ENCODE results near the gene VWDE. TPM values are rescaled to one million over a fixed set of nuclear protein-coding genes. Genes with fewer than 3 reads are reported as not detected.

VWDE gene
- total and polyA plus RNA-seq, 5 donors: 6.1 to 18.4 (median 10.6) TPM

DNA sequence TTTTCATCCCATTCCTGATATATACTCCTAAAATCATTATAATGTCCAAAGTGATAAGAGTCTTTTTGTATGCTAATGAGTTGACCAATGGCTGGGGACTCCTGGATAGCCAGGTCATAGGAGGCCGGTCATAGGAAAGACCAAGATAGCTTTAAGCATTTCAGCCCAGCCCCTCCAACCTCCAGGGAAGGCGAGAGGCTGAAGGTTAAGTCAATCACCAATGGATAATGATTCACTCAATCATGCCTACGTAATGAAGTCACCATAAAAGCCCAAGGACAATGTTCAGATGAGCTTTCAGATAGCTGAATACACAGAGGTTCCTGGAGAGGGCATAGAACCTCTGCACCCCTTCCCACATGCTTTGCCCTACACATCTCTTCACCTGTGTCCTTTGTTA is 75.7 kb downstream of the VWDE start:
- H3K4me3 ChIP-seq (ENCODE audit: low read length): no peak overlapping the region
- H3K4me1 ChIP-seq (ENCODE audit: control insufficient read depth, insufficient read depth, low read length): no peaks in the 10 kb centered on the region
- WGBS: 84% methylated on average over 3 of the region's 3 CpGs
- DNase-seq: no peak
- H3K27ac ChIP-seq (ENCODE audit: low read length): no peak overlapping the region
- intact Hi-C loops (cut with DNase I): loop anchor here in 3 of 4 donors (10.0 kb wide), 3 partner anchors 263 to 893 kb away; partner anchors contain the start of gene THSD7A (in 2 of the 3)
- H3K9me3 ChIP-seq (ENCODE audit: control insufficient read depth, low read length): no peaks in the 10 kb centered on the region
- no peak for ATAC-seq
- no peaks in the 10 kb centered on the region for H3K27me3 ChIP-seq (ENCODE audit: control insufficient read depth, insufficient read depth)

- no peaks in the 10 kb centered on the region for H3K27me3 ChIP-seq (ENCODE audit: control insufficient read depth, insufficient read depth)
- H3K27ac ChIP-seq (ENCODE audit: low read length): no peak overlapping the region
- no peak for DNase-seq
- intact Hi-C loops (cut with DNase I): loop anchor here in 3 of 4 donors (10.0 kb wide), 3 partner anchors 261 to 891 kb away; partner anchors contain the start of gene THSD7A (in 2 of the 3)
- no peak overlapping the region for H3K4me3 ChIP-seq (ENCODE audit: low read length)
- H3K9me3 ChIP-seq (ENCODE audit: control insufficient read depth, low read length): no peaks in the 10 kb centered on the region
- no peaks in the 10 kb centered on the region for H3K4me1 ChIP-seq (ENCODE audit: control insufficient read depth, insufficient read depth, low read length)
- ATAC-seq: no peak
Measured at GRCh38 chr7:12325646-12326045, 78.0 kb downstream of the VWDE start.

- intact Hi-C loops (cut with DNase I): loop anchor here in 3 of 4 donors (5.0 to 10.0 kb wide), 4 partner anchors 256 to 889 kb away; partner anchors contain the start of gene THSD7A (in 2 of the 3)
- Histone ChIP-seq H3K4me1 (ENCODE audit: control insufficient read depth, insufficient read depth, low read length) (no peaks in the 10 kb centered on the region), H3K27me3 (ENCODE audit: control insufficient read depth, insufficient read depth) (no peaks in the 10 kb centered on the region), H3K27ac (ENCODE audit: low read length) (no peak overlapping the region), H3K4me3 (ENCODE audit: low read length) (no peak overlapping the region), H3K9me3 (ENCODE audit: control insufficient read depth, low read length) (no peaks in the 10 kb centered on the region)
- ATAC-seq: no peak
- DNase-seq: no peak
- 70% methylated on average over 10 of the region's 10 CpGs for WGBS
Measured at GRCh38 chr7:12323415-12323814, 80.2 kb downstream of the VWDE start.

DNA sequence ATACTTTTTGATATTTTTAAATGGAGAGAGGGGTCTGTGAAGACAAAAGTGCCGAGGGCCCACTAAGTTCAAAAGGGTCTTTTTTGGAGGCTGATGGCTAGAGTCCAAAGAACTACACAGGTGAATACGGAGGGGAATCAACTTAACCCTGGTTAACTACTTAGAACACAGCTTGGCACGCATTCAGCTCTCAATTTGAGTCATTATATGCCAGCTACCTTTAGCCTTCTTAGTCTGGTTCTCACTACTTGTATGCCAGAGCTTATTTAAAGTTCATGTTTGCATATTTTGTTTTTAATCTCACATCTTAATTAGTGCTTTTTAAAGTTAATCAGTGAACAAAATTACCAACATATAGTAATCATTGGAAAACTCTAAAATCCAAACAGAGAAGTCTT is 80.8 kb downstream of the VWDE start:
- Histone ChIP-seq H3K4me1 (ENCODE audit: control insufficient read depth, insufficient read depth, low read length) (no peaks in the 10 kb centered on the region), H3K27me3 (ENCODE audit: control insufficient read depth, insufficient read depth) (no peaks in the 10 kb centered on the region), H3K4me3 (ENCODE audit: low read length) (no peak overlapping the region), H3K27ac (ENCODE audit: low read length) (no peak overlapping the region), H3K9me3 (ENCODE audit: control insufficient read depth, low read length) (no peaks in the 10 kb centered on the region)
- WGBS: 71% methylated on average over 3 of the region's 3 CpGs
- DNase-seq (no peak), ATAC-seq (no peak)
- intact Hi-C loops (cut with DNase I): loop anchor here in 3 of 4 donors (5.0 to 10.0 kb wide), 4 partner anchors 256 to 888 kb away; partner anchors contain the start of gene THSD7A (in 2 of the 3)

GRCh38 chr7:12322284-12322902 is 81.3 kb downstream of the VWDE start:
- 49% methylated on average over 5 of the region's 5 CpGs for WGBS
- intact Hi-C loops (cut with DNase I): loop anchor here in 3 of 4 donors (5.0 to 10.0 kb wide), 4 partner anchors 255 to 888 kb away; partner anchors contain the start of gene THSD7A (in 2 of the 3)

DNA sequence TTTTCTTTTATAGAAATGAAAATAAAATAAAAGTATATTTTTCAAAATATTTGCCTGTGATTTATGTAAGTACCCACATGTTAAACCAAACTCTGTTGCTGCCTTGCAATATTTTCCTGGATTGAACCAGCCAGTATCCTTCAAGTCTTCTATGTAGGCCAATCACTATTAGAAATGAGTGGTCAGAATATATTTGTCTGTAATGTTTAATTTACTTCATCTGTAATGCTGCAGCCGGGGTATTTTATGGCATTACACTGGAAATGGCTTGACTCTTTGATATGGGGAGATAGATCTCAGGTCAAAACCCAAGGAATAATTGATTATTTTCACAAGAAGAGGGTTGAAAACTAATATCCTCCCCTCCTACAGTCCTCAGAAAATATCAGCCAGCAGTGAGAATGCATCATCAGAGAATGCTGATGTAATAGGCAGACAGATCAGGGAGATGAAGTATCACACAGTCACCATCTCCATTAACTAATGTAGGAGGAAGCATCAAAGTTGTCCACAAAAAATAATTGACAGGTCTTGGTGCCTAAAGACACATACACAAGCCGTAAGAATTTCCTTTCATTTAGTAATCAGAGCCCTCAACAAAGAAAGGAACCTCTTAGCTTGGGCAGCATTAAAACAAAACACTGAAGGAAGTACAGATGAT is 82.5 kb downstream of the VWDE start:
- no peaks in the 10 kb centered on the region for H3K27me3 ChIP-seq (ENCODE audit: control insufficient read depth, insufficient read depth)
- 84% methylated on average over 2 of the region's 2 CpGs for WGBS
- H3K4me3 ChIP-seq (ENCODE audit: low read length): no peak overlapping the region
- DNase-seq (no peak), ATAC-seq (no peak)
- no peaks in the 10 kb centered on the region for H3K4me1 ChIP-seq (ENCODE audit: control insufficient read depth, insufficient read depth, low read length)
- intact Hi-C loops (cut with DNase I): loop anchor here in 3 of 4 donors (5.0 to 10.0 kb wide), 4 partner anchors 254 to 886 kb away; partner anchors contain the start of gene THSD7A (in 2 of the 3)
- H3K9me3 ChIP-seq (ENCODE audit: control insufficient read depth, low read length): no peaks in the 10 kb centered on the region
- no peak overlapping the region for H3K27ac ChIP-seq (ENCODE audit: low read length)

More at GRCh38 chr7:12322284-12322902, 81.3 kb downstream of the VWDE start:
- no peak for ATAC-seq
- Histone ChIP-seq H3K27ac (ENCODE audit: low read length) (no peak overlapping the region), H3K9me3 (ENCODE audit: control insufficient read depth, low read length) (no peaks in the 10 kb centered on the region), H3K4me3 (ENCODE audit: low read length) (no peak overlapping the region), H3K4me1 (ENCODE audit: control insufficient read depth, insufficient read depth, low read length) (no peaks in the 10 kb centered on the region), H3K27me3 (ENCODE audit: control insufficient read depth, insufficient read depth) (no peaks in the 10 kb centered on the region)
- DNase-seq: no peak

DNA sequence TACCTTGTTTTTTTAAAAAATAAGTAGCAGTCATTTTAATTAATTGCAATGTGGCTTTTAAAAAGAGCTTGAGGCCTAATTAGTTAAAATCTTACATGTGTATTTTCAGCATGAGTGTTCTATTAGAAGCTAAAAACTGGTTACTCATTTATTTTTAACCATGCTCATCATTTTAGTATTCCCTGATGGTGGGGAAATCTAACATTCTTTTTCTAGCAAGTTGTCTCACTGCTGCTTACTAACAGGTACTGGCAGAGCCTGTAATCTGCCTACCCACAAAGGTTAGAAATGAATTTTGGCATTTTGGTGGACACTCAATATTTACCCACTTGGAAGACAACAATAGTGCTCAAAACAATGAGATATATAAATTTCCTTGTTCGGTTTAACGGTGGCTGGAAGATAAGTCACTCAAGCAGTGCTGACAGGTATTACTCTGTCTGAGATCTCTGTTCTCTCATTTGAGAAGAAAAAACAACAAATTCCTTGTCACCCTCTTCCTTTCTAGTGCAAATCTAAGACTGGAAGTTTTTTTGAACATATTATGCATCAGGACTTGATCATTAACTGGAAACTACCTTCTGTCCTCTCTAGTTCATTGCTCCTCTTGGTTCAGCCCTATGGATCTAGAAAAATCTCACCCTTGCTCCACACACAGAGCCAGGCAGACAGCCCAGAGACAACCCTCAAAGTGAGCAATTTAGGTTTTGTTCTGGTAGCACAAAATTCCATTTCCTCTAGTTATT is 83.3 kb downstream of the VWDE start:
- WGBS: 55% methylated on average over 2 of the region's 2 CpGs
- Histone ChIP-seq H3K4me1 (ENCODE audit: control insufficient read depth, insufficient read depth, low read length) (no peaks in the 10 kb centered on the region), H3K4me3 (ENCODE audit: low read length) (no peak overlapping the region), H3K27me3 (ENCODE audit: control insufficient read depth, insufficient read depth) (no peaks in the 10 kb centered on the region), H3K27ac (ENCODE audit: low read length) (no peak overlapping the region), H3K9me3 (ENCODE audit: control insufficient read depth, low read length) (no peaks in the 10 kb centered on the region)
- DNase-seq (no peak), ATAC-seq (no peak)
- intact Hi-C loops (cut with DNase I): loop anchor here in 3 of 4 donors (5.0 to 10.0 kb wide), 4 partner anchors 253 to 886 kb away; partner anchors contain the start of gene THSD7A (in 2 of the 3)

- Histone ChIP-seq H3K9me3 (ENCODE audit: control insufficient read depth, low read length) (no peaks in the 10 kb centered on the region), H3K27ac (ENCODE audit: low read length) (no peak overlapping the region), H3K4me1 (ENCODE audit: control insufficient read depth, insufficient read depth, low read length) (no peaks in the 10 kb centered on the region), H3K4me3 (ENCODE audit: low read length) (no peak overlapping the region), H3K27me3 (ENCODE audit: control insufficient read depth, insufficient read depth) (no peaks in the 10 kb centered on the region)
- intact Hi-C loops (cut with DNase I): no loop called here
- 93% methylated on average over 1 of the region's 1 CpG for WGBS
- DNase-seq (no peak), ATAC-seq (no peak)
Measured at GRCh38 chr7:12317675-12318074, 86.0 kb downstream of the VWDE start.

DNA sequence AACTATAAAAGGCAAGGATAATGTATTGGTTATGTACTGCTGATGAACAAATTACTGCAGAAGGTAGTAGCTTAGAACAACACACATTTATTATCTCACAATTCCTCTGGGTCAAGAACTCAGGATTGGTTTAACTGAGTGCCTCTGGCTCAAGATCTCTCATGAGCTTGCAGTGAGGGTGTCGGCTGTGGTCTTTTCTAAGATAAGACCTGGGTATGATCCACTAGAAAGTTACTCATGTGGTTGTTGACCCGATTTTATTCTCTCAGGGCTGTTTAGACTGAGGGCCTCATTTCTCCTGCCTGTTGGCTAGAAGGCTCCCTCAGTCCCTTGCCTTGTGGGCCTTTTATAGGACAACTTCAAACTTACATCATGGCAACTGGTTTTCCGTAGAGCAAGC is 86.7 kb downstream of the VWDE start:
- WGBS: 68% methylated on average over 3 of the region's 3 CpGs
- no peaks in the 10 kb centered on the region for H3K9me3 ChIP-seq (ENCODE audit: control insufficient read depth, low read length)
- no peak overlapping the region for H3K4me3 ChIP-seq (ENCODE audit: low read length)
- DNase-seq (no peak), ATAC-seq (no peak)
- no peaks in the 10 kb centered on the region for H3K4me1 ChIP-seq (ENCODE audit: control insufficient read depth, insufficient read depth, low read length)
- intact Hi-C loops (cut with DNase I): no loop called here
- no peaks in the 10 kb centered on the region for H3K27me3 ChIP-seq (ENCODE audit: control insufficient read depth, insufficient read depth)
- no peak overlapping the region for H3K27ac ChIP-seq (ENCODE audit: low read length)

DNA sequence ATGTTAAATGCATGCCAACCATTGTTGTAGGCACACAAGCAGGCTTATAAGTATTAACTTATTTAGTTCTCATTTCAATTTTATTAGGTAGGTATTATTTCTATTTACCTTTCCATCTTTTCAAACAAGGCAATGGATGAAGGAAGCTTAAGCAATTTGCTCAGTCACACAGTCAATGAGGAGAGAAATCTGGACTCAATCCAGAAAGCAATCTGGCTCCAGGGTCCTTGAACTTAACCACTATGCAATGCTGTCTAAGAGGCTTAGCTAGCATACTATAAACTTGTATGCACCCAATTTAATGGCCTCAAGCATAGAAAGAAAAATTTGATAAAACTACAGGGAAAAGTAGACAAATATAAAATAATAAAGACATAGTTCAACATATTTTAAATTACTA is 88.6 kb downstream of the VWDE start:
- no peaks in the 10 kb centered on the region for H3K4me1 ChIP-seq (ENCODE audit: control insufficient read depth, insufficient read depth, low read length)

DNA sequence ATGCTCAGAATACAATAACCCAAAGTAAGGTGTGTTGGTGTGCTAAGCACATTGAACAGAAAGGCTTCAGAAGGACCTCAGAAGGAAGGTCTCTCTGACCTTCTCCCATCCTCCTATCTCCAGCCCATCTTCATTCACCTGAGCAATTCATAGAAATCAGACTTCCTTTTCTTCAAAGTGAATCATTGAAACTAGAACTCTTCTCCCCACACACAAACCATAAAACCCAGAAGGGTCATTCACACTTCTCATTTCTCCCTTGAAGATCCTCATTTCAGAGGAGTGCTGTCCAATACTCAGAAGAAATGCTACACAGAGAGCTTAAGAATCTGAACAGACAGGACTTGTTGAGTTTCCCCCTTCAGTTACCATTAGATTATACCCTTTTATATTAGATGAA is 89.5 kb downstream of the VWDE start:
- no peaks in the 10 kb centered on the region for H3K9me3 ChIP-seq (ENCODE audit: control insufficient read depth, low read length)
- no peak overlapping the region for H3K27ac ChIP-seq (ENCODE audit: low read length)
- DNase-seq (no peak), ATAC-seq (no peak)
- no peak overlapping the region for H3K4me3 ChIP-seq (ENCODE audit: low read length)
- no peaks in the 10 kb centered on the region for H3K4me1 ChIP-seq (ENCODE audit: control insufficient read depth, insufficient read depth, low read length)
- H3K27me3 ChIP-seq (ENCODE audit: control insufficient read depth, insufficient read depth): no peaks in the 10 kb centered on the region
- intact Hi-C loops (cut with DNase I): no loop called here

More for the DNA sequence above, 88.6 kb downstream of the VWDE start:
- ATAC-seq (no peak), DNase-seq (no peak)
- Histone ChIP-seq H3K4me3 (ENCODE audit: low read length) (no peak overlapping the region), H3K27ac (ENCODE audit: low read length) (no peak overlapping the region), H3K9me3 (ENCODE audit: control insufficient read depth, low read length) (no peaks in the 10 kb centered on the region), H3K27me3 (ENCODE audit: control insufficient read depth, insufficient read depth) (no peaks in the 10 kb centered on the region)
- intact Hi-C loops (cut with DNase I): no loop called here
